HG03439 (cell line): ENCODE measurements around the gene ZNF281.
"Not testable (repeated sequence)": the region's sequence is repeated elsewhere in the genome, so short reads cannot be mapped to it uniquely, and the experiment has no call there.

ENCODE experiments used
- ATAC-seq: cut with Tn5 transposase; IDR thresholded peaks from one replicate; pipeline ENCODE4 v1.9.1; 2021; ENCODE audit warnings: mild to moderate bottlenecking, moderate library complexity; ENCODE audit not compliant: unreplicated experiment

The ZNF281 gene

GRCh38 chr1:200409761-200410565 is at the start of gene ZNF281:
TSS of gene ZNF281 (minus strand) at chr1:200410036. CDS start at chr1:200409705, 331 bp downstream.
- peak; percentile 96 for ATAC-seq

GRCh38 chr1:200458780-200459179 is 48.9 kb upstream of the ZNF281 start:
- no peak for ATAC-seq

- ATAC-seq = no peak
Observed at GRCh38 chr1:200457810-200458209, 48.0 kb upstream of the ZNF281 start.

GRCh38 chr1:200454425-200454824 is 44.6 kb upstream of the ZNF281 start:
- ATAC-seq = no peak

GRCh38 chr1:200453553-200453905 is 43.7 kb upstream of the ZNF281 start:
- no peak for ATAC-seq

GRCh38 chr1:200452850-200453552 is 43.2 kb upstream of the ZNF281 start:
- no peak for ATAC-seq

- ATAC-seq = peak; percentile 93
Observed at GRCh38 chr1:200448034-200448762, 38.4 kb upstream of the ZNF281 start.

- ATAC-seq = no peak
Observed at GRCh38 chr1:200445213-200445612, 35.4 kb upstream of the ZNF281 start.

- ATAC-seq = no peak
Observed at GRCh38 chr1:200444478-200444877, 34.6 kb upstream of the ZNF281 start.

- ATAC-seq = no peak
Observed at GRCh38 chr1:200443860-200444259, 34.0 kb upstream of the ZNF281 start.

GRCh38 chr1:200442537-200443156 is 32.8 kb upstream of the ZNF281 start:
- no peak for ATAC-seq

- ATAC-seq = no peak
Observed at GRCh38 chr1:200442023-200442422, 32.2 kb upstream of the ZNF281 start.

GRCh38 chr1:200438911-200439310 is 29.1 kb upstream of the ZNF281 start:
- no peak for ATAC-seq

- ATAC-seq = not testable (repeated sequence)
Observed at GRCh38 chr1:200438413-200438812, 28.6 kb upstream of the ZNF281 start.

GRCh38 chr1:200437556-200438203 is 27.8 kb upstream of the ZNF281 start:
- peak; percentile 70 for ATAC-seq

- ATAC-seq = no peak
Observed at GRCh38 chr1:200437088-200437487, 27.3 kb upstream of the ZNF281 start.

- ATAC-seq = no peak
Observed at GRCh38 chr1:200436436-200436835, 26.6 kb upstream of the ZNF281 start.

- ATAC-seq = no peak
Observed at GRCh38 chr1:200435200-200435780, 25.5 kb upstream of the ZNF281 start.

GRCh38 chr1:200433586-200433985 is 23.8 kb upstream of the ZNF281 start:
- ATAC-seq = no peak

GRCh38 chr1:200432586-200432985 is 22.8 kb upstream of the ZNF281 start:
- no peak for ATAC-seq
